ENCODE results near the gene JAKMIP1. TPM values are rescaled to one million over a fixed set of nuclear protein-coding genes. Genes with fewer than 3 reads are reported as not detected.

Gene JAKMIP1
- total and polyA plus RNA-seq, 2 of the 13 experiments (the other 11 are each of a cell fraction or from before 2014, with no cell fraction given): not detected

GRCh38 chr4:6224735-6225134 is 24.4 kb upstream of the JAKMIP1 start (continued):
- no peak for TF ChIP-seq ZNF33A (CRISPR knock-in tag; IDR thresholded peaks at IDR 0.05; ENCODE audit: borderline replicate concordance)
- TF ChIP-seq ZNF577 (CRISPR knock-in tag; IDR thresholded peaks at IDR 0.05; ENCODE audit: borderline replicate concordance, low read depth): no peak

GRCh38 chr4:6222761-6223292 is 22.5 kb upstream of the JAKMIP1 start:
- ChIA-PET POLR2A (no interaction called here), CTCF (ENCODE audit: low intra/inter-chr PET ratio, low total read pairs) (no interaction called here)
- H3K27me3 ChIP-seq (ENCODE audit: control insufficient read depth in 1 of 2, insufficient read depth in 2 of 2, low read length in 2 of 2): 0 out of 5 replicates have a peak, but pooled peaks cover 1 to 3% of the 10 kb centered on the region in 2 experiments
- no peak overlapping the region for H3K4me3 ChIP-seq (replicated peaks in 1 of 3; ENCODE audit: insufficient read depth in 1 of 3, low read depth in 2 of 3, low read length in 3 of 3)
- no peaks in the 10 kb centered on the region for H3K36me3 ChIP-seq (replicated peaks in 1 of 2; ENCODE audit: control insufficient read depth in 1 of 2, insufficient read depth in 2 of 2, low read length in 2 of 2)
- H3K27ac ChIP-seq (ENCODE audit: extremely low read length, insufficient read depth, low read length): no peak overlapping the region
- no peaks in the 10 kb centered on the region for H3K79me2 ChIP-seq (ENCODE audit: insufficient read depth, low read length)
- H4K20me1 ChIP-seq (ENCODE audit: insufficient read depth, low read length): no peaks in the 10 kb centered on the region
- H3K4me2 ChIP-seq (ENCODE audit: low read depth, low read length): no peak overlapping the region
- no peak for DNase-seq (ENCODE audit: low spot score)
- BruUV-seq (replicated peaks): no TSS peak
- in situ Hi-C loops (cut with HindIII; ENCODE audit: extremely low pct_ligation_motif_present, low pct_unique_long_range_greater_than_20kb): no loop called here
- intact Hi-C loops (cut with micrococcal nuclease; ENCODE audit: unreplicated experiment): no loop called here
- no peak for FAIRE-seq
- H3K4me1 ChIP-seq (ENCODE audit: insufficient read depth, low read length): no peaks in the 10 kb centered on the region
- H3K9ac ChIP-seq (ENCODE audit: insufficient read depth, low read depth, low read length): no peak overlapping the region
- no peak overlapping the region for H2AFZ ChIP-seq (ENCODE audit: low read length)
- no peak for ATAC-seq
- TF ChIP-seq ARNT (IDR thresholded peaks at IDR 0.05) (no peak), PRDM15 (CRISPR knock-in tag; IDR thresholded peaks at IDR 0.05) (peak; percentile 96), MAFG (CRISPR knock-in tag; IDR thresholded peaks at IDR 0.05) (no peak), THAP11 (CRISPR knock-in tag; IDR thresholded peaks at IDR 0.05) (no peak), HBP1 (CRISPR knock-in tag; IDR thresholded peaks at IDR 0.05; ENCODE audit: low read depth) (no peak)
- no peaks in the 10 kb centered on the region for H3K9me3 ChIP-seq (ENCODE audit: low read length)
- WGBS (ENCODE audit: low lambda C conversion rate): 36% methylated on average over 8 of the region's 10 CpGs
